T-helper 2 cell treated with Interferon-gamma antibody and Interleukin-4, amounts not matched to agents 100 ng/mL and 5 ng/mL, for 36 hours (primary cell): ENCODE data around the gene OR2A2. TPM values are rescaled to one million over a fixed set of nuclear protein-coding genes. Genes with fewer than 3 reads are reported as not detected.
"Not testable (repeated sequence)": the region's sequence is repeated elsewhere in the genome, so short reads cannot be mapped to it uniquely, and the experiment has no call there.

ENCODE experiments used
- intact Hi-C: fragments of 100-400 bp; cut with micrococcal nuclease; formaldehyde crosslinking; loops from one replicate; pipeline ENCODE4 v1.15.1; 2023
- total RNA-seq: library from RNA; stranded (reverse); gene quantifications from 2 replicates; pipeline ENCODE4 v1.2.3, GENCODE V29; 2022

Gene OR2A2
- total RNA-seq = not detected in 2 replicates

- intact Hi-C loops = no loop called here
Observed at GRCh38 chr7:144109283-144109682, at the start of gene OR2A2. OR2A2 (plus strand) TSS chr7:144109583; CDS start chr7:144109583, 0 bp downstream.

- intact Hi-C loops = no loop called here
Observed at GRCh38 chr7:144063710-144064109, 45.7 kb upstream of the OR2A2 start.

DNA sequence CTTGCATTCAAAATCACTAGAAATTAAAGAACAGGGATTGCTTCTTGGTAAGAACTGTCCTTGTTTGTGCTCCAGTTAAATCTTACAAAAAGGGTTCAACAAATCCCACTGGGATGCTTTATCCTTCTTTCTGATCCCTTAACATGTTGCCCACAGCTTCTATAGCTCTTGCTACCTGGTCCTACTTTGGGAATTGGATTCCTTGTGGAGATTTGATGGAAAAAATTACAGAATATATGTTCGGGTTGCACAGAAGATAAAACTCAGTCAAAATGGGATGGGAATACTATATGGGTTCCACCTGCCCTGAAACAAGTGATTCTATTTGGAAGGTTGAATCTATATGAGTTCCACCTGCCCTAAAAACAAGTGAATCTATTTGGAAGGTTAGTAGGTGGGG is 39.9 kb upstream of the OR2A2 start, which contains the start of gene OR2A25:
OR2A25 (plus strand) TSS at position 301 of the 400 bp plus-strand sequence. CDS start 4,409 bp downstream, outside the sequence.
- intact Hi-C loops = no loop called here

DNA sequence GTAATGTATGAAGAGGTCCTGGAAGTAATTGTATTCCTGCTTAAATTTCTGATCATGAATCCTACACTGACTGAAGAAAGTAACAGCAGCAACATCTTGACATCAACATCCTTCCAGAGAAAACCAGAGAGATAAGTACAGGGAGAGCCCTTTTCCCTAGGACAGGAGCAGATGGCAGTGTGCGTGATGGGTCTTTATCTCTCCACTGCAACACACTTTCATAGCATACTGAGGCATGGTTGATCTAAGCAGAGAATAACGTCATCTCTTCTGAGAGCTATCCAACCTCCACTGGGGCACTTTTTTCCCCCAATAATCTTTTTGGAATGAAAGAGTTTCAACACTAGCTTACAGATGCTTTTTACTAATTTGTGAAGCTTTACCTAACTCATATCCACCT is 39.4 kb upstream of the OR2A2 start:
- intact Hi-C loops = no loop called here

- intact Hi-C loops = no loop called here
Observed at GRCh38 chr7:144074374-144074773, 35.0 kb upstream of the OR2A2 start.

- intact Hi-C loops = no loop called here
Observed at GRCh38 chr7:144085978-144086377, 23.4 kb upstream of the OR2A2 start, which contains the start of gene OR2A12. OR2A12 (plus strand) TSS chr7:144086278; CDS start chr7:144095108, 8,830 bp downstream.

DNA sequence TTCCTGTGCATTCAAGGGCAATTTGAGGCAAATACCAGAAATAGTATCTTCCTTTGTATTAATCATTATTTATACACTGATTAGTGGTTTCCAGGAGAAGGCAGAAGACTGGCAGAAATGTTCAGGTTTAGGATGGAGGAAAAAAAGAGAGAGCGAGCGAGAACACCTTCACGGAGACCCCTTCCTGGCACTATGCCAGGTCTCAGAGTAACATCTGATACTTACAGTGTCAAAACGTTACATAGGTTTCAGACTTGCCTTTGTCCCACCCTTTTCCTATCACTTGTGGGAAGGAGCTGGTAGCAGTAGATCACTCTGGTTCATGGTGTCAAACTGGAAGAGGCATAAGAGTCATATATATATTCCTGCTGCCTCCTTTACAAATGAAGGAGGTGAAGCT is 22.7 kb upstream of the OR2A2 start:
- intact Hi-C loops = no loop called here

DNA sequence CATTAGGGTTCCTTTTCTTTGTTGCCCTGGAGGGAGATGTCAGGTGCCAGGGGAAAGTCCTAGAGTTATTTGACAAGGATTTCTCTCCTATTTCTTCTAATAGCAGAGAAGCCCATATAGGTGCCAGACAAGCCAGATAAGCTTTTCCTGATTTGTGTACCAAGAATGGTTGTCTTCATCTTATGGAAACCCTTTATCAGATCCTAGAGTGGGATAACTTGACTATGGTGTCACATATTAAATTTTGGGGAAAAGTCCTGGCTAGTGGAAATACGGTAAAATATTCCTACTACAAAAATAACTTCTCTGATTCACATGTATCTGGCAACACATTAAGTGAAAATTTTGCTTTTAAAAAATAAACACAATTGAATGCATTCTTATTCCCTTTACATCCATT is 22.2 kb upstream of the OR2A2 start:
- intact Hi-C loops = no loop called here

DNA sequence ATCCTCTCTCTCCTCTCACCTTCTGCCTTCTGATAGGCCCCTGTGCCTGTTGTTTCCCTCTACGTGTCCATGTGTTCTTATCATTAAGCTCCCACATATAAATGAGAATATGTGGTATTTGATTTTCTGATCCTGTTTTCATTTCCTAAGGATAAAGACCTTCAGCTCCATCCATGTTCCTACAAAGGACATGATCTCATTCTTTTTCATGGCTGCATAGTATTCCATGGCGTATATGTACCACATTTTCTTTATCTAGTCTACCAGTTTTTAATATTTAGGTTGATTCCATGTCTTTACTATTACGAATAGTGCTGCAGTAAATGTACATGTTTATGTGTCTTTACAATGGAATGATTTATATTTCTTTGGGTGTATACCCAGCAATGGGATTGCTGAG is 18.7 kb upstream of the OR2A2 start:
- intact Hi-C loops = no loop called here

DNA sequence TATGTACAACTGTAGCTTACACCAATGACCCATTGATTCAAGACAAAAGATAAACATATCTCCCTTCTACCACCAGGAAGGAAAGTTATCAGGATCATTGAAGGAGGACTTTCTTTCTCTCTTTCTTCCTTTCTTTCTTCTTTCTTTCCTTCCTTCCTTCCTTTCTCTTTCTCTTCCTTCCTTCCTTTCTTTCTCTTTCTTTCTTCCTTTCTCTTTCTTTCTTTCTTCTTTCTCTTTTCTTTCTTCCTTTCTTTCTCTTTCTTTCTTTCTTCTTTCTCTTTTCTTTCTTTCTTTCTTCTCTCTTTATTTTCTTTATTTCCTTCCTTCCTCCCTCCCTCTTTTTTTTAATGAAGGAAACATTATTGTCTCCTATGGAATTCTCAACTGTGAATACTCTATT is 10.6 kb upstream of the OR2A2 start:
- intact Hi-C loops = no loop called here

DNA sequence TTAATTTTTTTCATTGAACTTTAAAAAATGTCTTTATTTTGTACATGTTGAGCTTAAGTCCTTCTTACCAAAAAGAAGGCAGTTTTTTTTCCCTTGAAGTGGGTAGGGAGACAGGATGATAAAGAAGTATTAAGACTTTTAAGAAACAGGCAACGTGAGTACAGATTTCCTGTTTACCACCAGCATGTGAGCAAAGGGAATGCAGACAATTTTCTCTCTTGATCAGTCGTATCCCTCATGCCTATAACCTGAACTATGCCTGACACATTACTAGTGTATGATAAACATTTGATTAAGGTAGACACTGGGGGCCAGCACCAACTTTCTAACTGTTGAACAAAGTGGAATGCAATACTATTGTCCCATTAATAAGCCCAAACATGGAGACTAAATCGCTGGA is 8.8 kb upstream of the OR2A2 start:
- intact Hi-C loops = no loop called here

GRCh38 chr7:144102041-144102440 is 7.3 kb upstream of the OR2A2 start:
- intact Hi-C loops = no loop called here

DNA sequence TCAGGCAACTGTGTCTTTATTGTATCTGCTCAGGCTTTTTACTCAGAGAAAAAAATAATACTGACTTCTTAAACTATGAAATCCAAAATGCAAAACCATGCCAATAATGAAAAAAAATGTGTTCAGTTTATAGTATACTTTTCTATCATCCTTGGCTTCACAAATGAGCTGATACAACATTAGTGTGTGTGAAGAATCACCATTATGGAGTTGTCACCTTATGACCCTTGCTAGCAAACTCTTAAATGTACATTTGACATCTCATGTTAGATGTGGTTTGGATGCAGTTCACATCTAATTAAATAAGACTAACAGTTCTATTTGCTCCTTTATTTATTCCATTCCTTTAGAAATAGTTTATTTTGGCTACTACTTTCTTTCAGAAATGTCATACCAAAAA is 4.2 kb upstream of the OR2A2 start:
- intact Hi-C loops = no loop called here

- intact Hi-C loops = no loop called here
Observed at GRCh38 chr7:144110272-144110671, 889 bp downstream of the OR2A2 start.

GRCh38 chr7:144113651-144114050 is 4.3 kb downstream of the OR2A2 start:
- intact Hi-C loops = no loop called here

- intact Hi-C loops = no loop called here
Observed at GRCh38 chr7:144118341-144118740, 9.0 kb downstream of the OR2A2 start.

DNA sequence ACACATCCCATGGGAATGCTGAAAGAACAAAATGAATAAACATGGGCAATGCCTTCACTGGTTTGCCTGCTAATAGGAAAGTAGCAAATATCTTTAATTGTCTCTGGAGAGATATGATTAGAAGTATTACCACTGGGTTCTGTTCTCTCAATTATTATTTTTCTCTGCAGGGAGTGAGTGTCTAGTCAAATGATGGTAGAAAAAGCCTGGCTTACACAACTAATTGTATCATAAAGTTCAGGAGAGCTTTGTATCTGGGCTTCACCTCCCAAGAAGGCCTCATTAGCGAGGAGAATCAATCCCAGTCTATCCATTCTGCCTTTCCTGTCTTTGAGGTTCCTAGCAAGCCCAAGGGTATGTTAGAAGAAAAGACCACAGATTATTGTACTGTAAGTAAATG is 13.5 kb downstream of the OR2A2 start, which contains the start of gene OR2A14:
OR2A14 (plus strand) TSS at position 301 of the 400 bp plus-strand sequence. CDS start 5,937 bp downstream, outside the sequence.
- intact Hi-C loops = no loop called here

DNA sequence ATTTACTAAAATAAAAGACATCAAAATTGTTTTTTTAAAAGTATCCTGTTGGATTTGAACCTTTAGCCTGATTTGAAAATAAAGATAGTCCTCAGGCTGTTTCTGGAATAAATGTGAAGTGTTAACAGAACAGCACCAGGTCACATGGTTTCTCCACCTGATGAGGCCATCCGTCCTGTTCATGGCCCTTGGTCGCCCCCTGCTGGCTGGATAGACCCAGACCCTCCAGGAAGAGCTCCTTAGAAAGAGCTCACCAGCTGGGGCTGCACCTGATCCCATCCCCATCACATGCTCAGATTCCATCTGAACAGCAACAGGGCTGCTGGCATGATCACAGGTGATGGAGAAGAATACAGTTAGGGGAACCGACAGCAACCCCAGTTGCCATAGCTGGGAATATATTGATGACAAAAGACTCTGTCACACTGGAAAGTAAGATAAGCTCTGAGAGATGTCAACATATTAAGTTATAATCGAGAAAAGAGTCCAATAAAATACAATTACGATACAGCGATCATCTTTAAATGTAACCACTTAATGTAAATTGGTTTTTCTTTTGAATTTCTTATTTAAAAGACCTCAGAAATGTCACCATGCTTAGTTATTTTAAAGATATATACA is 18.4 kb downstream of the OR2A2 start:
- intact Hi-C loops = no loop called here

DNA sequence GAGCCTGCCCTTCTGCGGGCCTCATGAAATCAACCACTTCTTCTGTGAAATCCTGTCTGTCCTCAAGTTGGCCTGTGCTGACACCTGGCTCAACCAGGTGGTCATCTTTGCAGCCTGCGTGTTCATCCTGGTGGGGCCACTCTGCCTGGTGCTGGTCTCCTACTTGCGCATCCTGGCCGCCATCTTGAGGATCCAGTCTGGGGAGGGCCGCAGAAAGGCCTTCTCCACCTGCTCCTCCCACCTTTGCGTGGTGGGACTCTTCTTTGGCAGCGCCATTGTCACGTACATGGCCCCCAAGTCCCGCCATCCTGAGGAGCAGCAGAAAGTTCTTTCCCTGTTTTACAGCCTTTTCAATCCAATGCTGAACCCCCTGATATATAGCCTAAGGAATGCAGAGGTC is 20.2 kb downstream of the OR2A2 start:
- intact Hi-C loops = not testable (repeated sequence)

DNA sequence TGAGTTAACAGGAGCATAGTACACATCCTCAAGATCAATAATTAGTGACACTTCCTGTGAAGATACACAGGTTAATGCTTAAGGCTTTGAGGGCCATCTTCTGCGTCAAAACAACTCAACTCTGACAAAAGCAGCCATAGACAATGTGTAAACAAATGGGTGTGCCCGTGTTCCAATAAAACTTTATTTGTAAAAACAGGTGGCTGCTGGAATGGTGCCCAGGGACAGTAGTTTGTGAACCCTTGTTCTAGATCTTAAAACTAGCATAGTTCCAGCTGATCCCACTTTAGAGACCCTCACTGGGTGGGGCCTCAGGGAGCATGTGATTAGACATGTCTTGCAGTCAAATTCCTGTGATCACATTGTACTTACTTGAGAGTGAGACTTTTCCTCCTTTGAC is 21.3 kb downstream of the OR2A2 start:
- intact Hi-C loops = no loop called here

DNA sequence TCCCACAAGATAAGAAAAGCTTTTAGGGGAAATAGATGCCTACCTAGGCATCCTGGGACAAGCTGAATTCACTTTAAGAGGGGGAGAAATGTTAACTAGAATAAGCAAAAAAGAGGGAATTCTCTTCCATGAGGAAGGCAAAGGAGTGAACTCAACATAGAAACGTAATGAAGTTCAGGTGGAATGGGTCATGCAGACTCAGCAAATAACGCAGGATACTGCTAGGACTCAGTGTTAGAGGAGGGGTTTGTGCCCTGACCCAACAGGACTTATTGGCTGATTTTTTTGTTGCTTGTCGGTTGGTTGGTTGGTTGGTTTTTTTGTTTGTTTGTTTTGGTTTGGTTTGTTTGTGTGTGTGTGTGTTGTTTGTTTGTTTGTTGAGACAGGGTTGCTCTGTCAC is 22.9 kb downstream of the OR2A2 start:
- intact Hi-C loops = no loop called here

DNA sequence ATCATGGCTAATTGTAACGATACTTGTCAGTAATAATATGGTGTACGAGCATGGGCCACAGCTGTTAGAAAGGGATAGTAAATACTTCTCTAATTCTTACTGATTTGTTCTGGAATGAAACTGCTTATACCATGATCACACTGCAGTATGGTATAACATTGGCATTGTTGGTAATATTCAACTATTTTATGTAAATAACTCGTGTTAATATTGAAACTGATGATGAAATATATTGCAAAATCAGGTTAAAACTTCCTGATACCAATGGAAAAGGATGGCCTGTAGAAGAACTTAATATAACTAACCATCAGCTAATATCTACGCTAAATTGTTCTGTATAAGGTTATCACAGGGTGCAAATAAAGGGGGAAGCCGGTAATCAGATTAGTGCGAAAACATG is 23.9 kb downstream of the OR2A2 start:
- intact Hi-C loops = no loop called here

- intact Hi-C loops = no loop called here
Observed at GRCh38 chr7:144134116-144134515, 24.7 kb downstream of the OR2A2 start.
